Measurements from ENCODE around the gene SPATA4.
"Not testable (repeated sequence)": the region's sequence is repeated elsewhere in the genome, so short reads cannot be mapped to it uniquely, and the experiment has no call there.

SPATA4 gene

DNA sequence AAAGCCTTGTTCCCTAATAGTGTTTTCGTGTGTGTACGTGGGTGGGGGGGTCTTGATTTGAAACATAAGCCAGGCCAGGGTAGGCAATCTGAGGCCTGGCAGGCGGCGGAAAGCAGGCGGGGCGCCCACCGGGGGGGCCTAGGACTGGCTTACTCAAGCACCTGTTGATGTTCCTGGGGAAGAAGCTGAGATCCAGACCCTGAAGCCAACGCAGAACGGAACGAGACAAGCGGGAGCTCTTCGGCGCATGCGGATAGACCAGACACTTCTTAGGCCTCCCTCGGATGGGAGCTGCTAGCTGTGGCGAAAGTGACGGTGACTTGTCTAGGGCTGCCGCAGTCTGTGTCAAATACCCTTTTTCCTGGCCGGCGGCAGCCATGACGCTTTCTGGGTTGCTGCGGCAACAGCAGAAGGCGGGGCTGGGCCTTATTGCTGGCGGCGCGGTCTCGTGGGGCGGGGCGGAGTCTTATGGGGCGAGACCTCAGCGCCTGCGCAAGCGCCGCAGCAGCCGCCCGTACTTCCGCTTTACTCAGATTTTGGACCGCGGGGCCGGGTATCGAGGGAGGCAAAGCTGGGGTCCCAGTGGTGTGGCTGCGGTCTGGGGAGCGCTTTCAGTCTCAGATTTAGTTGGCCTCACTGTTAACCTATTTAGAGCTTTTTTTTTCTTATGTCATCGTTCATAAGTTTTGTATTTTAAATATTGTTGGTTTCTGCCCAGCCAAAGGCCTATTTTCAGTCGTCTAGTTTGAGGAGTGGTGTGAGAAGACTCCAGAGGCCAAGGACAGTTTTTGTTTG lies at the start of gene SPATA4:
TSS of gene SPATA4 (minus strand) at position 402 of the 795 bp plus-strand sequence. CDS start at position 379, 23 bp downstream.
- DNase-seq = peak; percentile 93

DNA sequence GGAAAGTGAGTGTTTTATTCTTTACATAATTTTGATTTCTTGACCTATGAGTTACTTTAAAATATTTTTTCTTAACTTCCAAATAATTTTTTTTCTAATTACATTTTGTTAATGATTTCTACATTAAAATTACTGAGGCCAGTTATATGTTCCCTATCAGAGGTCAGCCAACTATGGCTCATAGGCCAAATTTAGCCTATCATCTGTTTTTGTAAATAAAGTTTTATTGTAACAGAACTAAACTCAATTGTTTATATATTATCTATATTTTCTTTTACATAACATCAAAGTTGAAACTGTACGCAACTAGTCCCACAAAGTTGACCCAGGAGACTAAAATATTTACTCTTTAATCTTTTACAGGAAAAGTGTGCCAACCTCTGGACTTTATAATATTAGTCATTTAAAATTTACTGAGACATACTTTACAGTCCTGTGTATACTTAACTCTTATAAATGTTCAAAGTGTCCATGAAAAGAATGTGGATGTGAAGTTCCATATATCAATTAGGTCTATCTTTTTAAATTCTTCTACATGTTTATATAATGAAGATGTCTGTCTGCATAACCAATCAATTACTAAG lies 47.5 kb upstream of the SPATA4 start:
- DNase-seq = no peak

DNA sequence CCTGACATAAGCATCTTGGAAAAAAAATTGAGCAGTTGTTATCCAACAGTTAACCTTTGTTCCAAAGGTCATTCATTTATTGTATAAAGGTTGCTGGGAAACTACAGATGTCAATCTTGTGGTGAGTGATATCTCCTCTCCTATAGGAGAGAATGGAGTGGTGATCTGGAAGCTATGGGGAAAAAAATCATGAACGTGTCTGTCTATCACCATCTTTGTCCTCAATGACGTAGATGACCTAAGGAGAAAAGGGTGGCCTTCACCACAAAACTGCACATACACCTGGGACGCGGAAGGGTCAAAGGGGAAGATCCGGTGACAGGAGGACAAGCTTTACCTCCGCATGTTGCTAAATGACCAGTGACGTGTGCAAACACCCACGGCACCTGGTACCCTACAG lies 46.3 kb upstream of the SPATA4 start:
- no peak for DNase-seq

DNA sequence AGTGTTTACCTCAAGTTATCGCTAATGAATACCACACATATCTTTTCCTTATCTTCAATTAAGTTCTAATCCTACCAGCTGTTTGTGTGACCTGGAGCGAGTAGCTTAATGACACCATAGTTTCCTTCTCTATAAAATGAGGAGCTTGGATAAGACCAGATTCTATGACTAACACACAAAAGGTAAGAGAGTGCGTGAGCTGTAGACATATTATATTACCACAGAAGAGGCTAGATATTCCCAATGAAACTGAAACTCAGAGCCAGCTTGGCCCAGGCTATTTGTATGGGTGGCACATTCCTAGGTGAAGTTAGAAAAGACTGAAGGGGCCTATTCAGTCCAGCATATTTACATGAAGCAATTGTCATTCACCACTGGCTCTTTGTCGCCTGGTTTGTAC lies 43.4 kb upstream of the SPATA4 start:
- no peak for DNase-seq

DNA sequence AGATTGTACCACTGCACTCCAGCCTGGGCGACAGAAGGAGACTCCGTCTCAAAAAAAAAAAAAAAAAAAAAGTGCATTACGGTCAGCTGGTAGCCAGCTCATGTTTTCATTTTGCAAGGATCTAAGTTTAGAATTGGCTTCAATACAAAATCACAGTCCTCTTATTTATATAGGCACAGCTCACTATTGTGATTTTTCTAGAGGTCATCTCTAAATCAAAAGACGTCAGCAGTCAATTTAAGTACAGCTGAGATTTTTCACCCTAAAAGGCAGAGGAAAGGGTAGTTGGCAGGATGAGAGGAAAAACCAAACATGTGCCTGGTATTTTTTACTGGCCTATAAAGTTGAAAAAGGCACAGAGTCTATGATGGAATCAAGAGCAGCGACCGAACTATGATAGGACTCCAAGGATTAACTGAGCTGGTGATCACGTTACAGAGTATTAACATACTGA lies 42.8 kb upstream of the SPATA4 start:
- no peak for DNase-seq

DNA sequence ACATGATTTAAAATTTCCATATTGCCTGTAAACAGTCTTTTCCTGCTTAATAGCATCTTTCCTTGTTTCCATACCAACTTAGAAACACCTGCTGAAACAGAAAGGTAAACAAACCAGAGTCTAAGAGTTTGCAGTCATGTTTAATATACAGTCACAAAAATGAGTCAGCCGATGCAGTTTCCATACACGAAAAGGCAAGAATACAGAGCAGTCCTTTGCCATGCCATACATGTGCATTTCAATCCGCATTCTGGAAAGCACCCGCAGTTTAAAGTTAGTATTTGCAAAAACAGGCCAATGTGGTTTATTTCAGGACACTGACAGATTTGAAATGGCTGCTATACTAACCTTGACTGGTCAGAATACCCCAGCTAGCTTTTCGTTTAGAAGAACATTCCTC lies 41.6 kb upstream of the SPATA4 start:
- DNase-seq = no peak

DNA sequence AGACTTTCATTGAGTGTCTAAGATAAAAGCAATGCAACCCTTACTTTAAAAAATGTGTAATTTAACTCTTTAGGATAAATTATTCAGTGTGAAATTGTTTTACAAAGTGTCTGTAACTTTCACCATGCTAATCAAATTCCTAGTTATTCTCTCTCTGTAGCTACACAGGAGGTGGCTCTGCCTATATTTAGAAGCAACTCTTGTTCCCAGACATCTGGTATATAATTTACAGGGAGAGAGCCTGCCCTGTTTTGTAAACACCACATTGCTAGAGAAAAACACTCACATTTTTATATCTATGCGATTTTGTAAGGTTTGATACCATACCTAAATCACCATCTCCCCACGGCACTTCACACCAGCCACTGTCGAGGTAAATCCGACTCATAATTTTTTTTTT lies 35.5 kb upstream of the SPATA4 start:
- DNase-seq = no peak

DNA sequence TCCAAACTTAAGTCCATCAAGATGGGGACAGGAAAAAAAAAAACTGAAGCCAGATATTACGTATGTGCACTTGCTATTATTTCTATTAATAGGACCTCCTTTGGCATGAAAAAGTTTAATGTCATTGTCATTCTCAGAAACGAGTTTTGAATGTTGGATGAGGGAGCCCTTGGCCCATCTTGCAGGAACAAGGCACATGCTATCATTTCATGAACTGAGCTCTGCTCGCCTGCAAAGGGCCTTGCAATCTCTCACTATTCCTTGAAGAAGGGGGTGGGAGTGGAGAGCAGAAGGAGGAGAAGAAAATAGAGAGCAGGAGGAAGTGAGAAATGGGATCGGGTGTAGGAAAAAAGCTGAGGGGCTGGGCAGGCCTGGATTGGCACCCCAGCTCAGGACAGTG lies 34.3 kb upstream of the SPATA4 start:
- no peak for DNase-seq

DNA sequence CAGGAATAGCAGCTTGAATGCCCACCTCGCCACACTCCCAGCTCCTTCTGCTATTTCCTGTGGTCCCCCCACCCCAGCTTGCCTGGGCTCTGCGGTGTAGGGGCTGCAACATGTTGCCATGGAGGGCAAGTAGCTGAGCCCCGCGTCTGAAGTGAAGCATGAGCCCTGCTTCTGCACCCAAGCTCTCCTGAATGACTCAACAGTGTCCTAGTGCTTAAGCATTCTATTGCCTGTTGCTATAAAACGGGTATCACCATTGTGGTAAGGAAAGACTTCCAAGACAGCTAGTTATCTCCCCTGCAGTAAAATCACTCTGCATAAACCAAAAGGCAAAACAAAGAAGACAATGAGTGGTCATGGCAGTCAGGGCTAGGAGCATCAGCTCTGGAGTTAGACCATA lies 31.4 kb upstream of the SPATA4 start:
- no peak for DNase-seq

DNA sequence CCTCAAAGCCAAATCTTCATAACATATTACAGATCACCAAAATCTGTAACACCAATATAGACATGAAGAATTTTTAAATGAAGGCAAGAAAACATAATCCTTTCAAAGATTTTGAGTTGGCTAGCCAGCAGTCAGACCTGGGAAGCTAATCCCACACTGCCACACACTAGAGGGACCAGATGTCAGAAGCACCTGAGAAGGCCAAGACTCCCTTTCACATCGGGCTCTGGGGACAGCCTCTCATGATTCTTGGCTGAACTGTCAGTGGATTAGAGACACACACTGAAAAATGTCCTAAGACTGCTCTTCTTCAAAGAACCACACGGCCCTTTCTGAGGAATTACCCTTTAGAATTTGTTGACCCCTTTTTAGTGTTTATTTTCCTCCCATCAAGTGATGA lies 28.2 kb upstream of the SPATA4 start:
- no peak for DNase-seq

DNA sequence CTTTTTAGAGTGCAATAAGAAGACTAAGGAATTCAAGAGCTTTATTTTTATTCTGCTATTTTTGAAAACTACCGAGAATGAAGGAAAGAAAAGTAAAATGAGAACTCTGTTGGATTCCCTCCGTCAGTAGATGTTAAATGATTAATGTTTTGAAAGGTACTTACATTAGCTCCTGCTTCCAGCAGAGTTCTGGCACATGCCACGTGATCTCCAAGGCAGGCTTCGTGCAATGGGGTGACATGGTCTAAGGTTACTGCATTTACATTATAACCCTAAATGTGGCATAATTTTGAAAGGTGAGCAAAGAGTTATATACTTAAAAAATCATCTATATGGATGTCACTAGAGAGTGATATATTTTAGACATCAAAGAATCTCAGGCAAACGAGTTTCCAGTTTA lies 26.8 kb upstream of the SPATA4 start:
- DNase-seq = no peak

DNA sequence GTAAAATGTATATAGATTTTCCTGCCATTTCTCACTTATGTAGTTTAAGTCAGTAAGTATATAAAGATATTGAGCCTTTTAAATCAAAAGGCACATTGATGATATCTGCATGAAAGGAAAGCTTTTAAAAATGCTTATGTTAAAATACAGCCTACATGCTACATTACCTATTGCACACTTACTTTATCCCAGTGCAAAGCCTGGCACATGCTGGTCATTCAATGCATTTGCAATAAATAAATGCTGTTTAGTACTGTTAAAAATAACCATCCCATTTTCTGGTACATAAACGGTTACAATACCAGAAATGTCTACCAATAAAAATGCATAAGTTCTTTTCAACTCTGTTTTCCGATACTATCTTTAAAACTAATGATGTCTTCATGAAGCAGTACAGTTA lies 22.1 kb upstream of the SPATA4 start:
- DNase-seq = no peak

DNA sequence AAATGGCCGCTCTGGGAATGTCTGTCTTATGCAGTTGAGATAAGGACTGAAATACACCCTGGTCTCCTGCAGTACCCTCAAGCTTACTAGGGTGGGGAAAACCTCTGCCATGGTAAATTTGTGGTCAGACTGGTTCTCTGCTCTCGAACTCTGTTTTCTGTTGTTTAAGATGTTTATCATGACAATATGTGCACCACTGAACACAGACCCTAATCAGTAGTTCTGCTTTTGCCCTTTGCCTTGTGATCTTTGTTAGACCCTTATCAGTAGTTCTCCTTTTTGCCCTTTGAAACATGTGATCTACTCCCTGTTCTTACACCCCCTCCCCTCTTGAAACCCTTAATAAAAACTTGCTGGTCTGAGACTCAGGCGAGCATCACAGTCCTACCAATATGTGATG lies 17.0 kb upstream of the SPATA4 start:
- DNase-seq = not testable (repeated sequence)

DNA sequence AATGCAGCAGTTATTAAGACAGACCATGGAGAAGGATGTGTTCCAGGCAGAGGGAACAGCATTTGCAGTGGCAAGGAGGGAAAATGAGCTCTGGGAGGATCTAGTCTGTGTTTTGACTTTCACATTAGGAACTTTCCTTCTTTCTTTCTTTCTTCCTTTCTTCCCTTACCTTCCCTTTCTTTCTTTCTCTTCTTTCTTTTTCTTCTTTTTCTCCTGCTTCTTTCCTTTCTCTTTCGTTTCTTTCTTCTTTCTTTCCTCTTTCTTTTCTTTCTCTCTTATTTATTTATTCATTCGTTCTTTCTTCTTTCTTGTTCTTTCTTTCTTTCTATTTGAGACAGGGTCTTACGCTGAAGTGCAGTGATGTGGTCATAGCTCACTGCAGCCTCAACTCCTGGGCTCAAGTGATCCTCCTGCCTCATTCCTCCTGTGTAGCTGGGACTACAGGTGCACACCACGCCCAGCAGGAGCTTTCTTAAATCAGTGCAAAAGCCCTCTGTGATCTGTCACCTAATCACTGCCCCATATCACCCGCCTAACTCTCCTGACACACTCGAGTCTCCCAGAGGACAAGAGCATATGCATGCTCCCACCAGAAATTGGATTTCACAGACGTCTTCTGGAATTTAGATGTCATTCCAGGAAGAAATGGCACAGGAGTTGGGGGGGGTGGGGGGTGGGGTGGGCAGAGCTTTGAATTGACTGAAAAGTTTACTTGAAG lies 15.4 kb upstream of the SPATA4 start:
- no peak for DNase-seq

DNA sequence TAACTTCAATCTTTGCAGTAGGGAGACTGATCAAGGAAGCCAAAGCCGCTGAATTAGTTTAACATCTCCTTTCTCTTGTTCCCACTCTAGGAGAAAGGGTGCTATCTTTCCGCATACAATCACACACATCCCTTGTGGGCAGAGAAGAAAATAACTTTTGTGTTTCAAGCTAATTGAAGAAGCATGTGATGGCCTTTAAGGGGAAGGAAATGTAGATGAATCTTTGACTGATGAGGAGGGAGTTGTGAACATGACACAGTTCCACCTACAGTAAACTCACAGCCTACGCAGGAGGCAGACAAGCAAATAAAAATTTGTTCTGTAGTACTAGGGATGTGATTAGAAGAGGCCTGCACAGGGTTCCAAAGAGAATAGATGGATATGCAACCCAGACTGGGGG lies 14.7 kb upstream of the SPATA4 start:
- no peak for DNase-seq

DNA sequence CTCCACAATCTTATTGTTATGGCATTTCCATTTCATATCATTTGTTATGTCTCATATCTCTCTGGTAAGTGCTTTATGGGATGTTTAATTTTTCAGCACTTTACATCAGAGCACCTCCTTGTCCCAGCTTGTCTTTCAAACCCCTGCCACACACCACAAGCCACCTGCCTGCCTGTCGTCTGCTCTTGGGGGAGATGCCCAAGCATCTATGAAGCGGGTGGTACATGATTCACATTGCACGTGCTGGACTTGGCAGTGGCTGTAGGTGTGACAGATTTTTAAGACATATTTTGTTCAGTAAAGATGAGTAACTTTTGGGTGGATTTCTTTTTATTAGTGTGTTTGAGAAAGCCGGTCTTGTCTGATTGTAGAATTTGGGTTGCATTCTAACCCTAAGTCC lies 14.2 kb upstream of the SPATA4 start:
- DNase-seq = no peak

DNA sequence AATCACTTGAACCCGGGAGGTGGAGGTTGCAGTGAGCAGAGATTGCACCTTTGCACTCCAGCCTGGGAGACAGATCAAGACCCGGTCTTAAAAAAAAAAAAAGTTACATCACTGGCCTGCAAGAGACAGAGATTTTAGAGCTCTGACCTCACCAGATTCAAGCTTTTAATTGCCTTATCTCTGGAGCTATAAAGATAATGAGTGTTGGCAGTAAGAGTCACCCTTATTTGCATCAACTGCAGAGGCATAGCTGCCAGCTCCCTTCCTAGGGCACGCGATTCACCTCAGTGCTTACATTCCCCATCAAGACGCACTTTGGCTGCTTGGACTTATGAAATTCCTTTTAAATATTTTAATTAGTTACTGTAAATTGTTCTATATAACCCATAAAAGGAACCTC lies 12.5 kb upstream of the SPATA4 start:
- no peak for DNase-seq

DNA sequence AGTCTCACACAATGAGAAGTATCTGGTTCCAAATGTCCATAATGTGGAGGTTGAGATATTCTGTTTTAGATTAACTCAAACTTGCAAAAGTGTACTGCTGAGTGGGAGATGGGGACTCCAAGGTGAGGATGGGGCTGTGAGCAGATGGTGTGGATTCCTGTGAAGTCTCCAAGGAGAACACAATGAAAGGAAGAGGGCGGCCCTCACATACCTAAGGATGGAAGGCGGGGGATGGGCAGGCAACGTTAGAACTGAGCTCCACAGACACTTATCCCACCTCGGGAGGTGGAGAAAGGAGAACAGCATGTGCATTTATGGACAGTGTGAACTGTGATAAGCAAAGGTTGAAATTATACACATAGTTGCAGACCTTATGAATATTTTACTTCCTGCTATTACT lies 9.9 kb upstream of the SPATA4 start:
- no peak for DNase-seq

DNA sequence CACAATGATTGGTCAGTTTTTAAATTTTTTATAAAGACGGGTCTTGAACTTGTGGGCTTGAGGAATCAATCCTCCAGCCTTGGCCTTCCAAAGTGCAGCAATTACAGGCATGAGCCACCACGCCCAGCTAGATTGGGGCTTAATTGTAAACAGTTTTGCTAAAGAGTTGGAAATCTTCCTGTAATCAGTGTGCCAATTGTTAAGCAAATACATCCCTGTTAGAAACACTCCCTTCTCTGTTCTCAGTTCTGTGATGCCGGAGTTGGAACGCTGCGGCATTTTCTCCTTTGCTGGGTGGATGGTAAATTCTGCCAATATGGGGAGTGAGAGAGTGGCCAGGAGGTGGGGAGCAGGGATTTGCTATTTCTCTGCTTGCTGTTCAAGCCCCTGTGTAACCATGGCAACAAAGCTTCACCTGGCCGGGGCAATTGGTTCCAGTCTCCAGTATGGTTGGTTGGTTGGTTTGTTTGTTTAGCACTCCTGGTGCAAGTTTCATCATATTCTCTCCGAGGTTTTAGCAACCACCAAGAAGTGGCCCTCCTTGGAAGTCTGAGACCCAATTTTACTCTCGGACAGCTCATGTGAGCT lies 3.0 kb upstream of the SPATA4 start:
- DNase-seq = no peak

DNA sequence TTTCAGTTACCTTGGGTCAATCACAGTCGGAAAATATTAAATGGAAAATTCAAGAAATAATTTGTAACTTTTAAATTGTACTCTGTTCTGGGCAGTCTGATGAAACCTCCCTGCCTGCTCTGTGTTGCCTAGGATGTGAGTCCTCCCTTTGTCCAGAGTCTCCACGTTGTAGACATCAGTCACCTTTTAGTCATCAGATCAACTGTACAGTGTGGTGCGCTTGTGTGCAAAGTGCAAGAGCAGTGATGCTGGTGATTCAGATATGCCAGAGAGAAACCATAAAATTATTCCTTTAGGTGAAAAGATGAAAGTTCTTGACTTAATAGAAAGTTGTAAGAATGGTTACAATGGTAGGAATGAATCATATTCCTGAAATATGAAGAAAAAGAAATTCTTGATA lies 1.4 kb downstream of the SPATA4 start:
- DNase-seq = no peak

DNA sequence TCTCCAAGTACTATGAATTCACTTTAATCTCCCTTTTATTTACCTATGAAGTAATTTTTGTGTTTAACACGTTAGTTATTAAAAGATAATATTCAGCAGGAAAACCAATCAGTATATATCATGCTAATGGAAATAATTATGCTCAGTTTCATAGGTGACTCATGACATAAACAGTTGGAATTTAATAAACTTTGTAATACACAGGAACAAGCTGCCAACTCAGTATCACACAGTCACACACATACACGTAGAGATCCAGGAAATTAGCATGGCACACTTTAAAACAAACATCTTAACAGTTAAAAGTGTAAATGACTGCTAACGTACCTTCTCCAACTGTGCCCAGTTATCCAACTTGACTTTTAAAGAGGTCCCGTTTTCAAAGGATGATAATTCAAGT lies 2.3 kb downstream of the SPATA4 start:
- DNase-seq = no peak

DNA sequence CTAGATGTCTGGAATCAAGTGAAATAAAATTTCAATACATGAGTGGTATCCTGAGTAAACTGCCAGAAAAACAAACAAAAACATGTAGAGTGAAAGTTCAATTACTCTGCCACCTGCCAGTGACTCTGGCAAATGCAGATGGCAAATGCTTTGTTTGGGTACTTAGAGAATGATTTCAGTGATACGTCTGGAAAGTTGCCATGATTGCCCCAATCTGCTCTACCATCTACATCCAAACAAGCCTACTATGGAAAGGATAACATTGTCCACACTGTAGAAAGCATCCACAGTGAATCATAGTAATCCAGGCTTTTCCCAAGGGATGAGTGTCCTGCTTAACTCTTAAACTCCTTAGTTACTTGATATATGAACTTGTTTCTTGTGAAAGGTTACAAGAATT lies 3.4 kb downstream of the SPATA4 start:
- DNase-seq = no peak

DNA sequence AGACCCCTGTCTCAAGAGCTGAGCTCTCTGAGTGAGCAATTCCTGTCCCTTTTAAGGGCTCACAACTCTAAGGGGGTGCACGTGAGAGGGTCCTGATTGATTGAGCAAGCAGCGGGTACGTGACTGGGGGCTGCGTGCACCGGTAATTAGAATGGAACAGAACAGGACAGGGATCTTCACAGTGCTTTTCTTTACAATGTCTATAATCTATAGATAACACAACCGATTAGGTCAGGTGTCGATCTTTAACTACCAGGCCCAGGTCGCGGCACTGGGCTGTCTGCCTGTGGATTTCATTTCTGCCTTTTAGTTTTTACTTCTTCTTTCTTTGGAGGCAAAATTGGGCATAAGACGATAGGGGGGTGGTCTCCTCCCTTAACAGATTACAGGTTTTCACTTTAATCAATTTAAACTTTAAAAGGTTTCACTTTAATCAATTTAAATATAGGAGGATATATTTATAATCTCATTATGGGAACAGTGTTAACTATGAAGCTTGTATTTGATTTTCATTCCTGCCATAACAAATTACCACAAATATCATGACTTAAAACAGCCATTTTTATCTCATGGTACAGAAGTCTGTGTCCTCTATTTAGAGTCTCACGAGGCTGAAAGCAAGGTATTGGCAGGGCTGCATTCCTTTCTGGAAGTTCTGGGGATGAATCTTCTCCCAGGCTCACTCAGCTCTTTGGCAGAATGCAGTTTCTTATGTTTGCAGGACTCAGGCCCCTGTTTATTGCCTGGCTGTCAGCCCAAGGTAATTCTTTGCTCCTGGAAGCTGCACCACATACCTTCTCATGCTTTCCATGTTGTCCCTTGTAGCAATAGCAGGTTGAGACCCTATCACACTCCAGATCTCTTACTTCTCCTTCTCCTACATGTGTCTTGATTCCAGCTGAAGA lies 5.2 kb downstream of the SPATA4 start:
- no peak for DNase-seq

Measured in activated T-cell treated with anti-CD3 and anti-CD28 coated beads for 4 hours (primary cell).